HepG2 (cell line): Measurements from ENCODE around the gene IQGAP2. TPM values are rescaled to one million over a fixed set of nuclear protein-coding genes. Genes with fewer than 3 reads are reported as not detected.

Experiments used
- ARNTL ChIP-seq: sonication (generic); formaldehyde crosslinking; IDR thresholded peaks from 2 replicates; pipeline ENCODE4 v1.4.0; 2020; ENCODE audit warnings: mild to moderate bottlenecking, missing genetic modification reagents
- CREM ChIP-seq, 2 experiments: sonication (generic) in 1 of 2; formaldehyde crosslinking in 1 of 2; IDR thresholded peaks; 2 replicates each; pipeline versions ENCODE4 v1.4.0 to v1.6.1; 2016 to 2020; ENCODE audit warnings: antibody characterized with exemption in 1 of 2, mild to moderate bottlenecking in 1 of 2, missing genetic modification reagents in 1 of 2
- CSRNP2 ChIP-seq: sonication (generic); formaldehyde crosslinking; conservative IDR thresholded peaks from 2 replicates; pipeline ENCODE4 v1.8.0; 2022; ENCODE audit warnings: low read depth, missing genetic modification reagents
- CTCF ChIP-seq: sonication (generic); formaldehyde crosslinking; IDR thresholded peaks from 2 replicates; pipeline ENCODE4 v1.5.0; 2020; ENCODE audit warnings: mild to moderate bottlenecking, missing genetic modification reagents, moderate library complexity
- FOXK1 ChIP-seq: sonication (generic); formaldehyde crosslinking; IDR thresholded peaks from 2 replicates; pipeline ENCODE4 v1.4.0; 2020; ENCODE audit warnings: low read depth, missing genetic modification reagents, borderline replicate concordance
- KDM6A ChIP-seq: IDR thresholded peaks from 2 replicates; pipeline ENCODE4 v1.6.1; 2016; ENCODE audit warnings: low read depth
- MAZ ChIP-seq, 2 experiments: sonication (generic) in 1 of 2; formaldehyde crosslinking in 1 of 2; IDR thresholded peaks; 2 replicates each; pipeline versions ENCODE4 v1.5.0 to v1.6.1; 2012 to 2020; ENCODE audit warnings: low read depth in 2 of 2, mild to moderate bottlenecking in 2 of 2, borderline replicate concordance in 1 of 2, improper control_type of control experiment in 1 of 2, low read length in 1 of 2, missing genetic modification reagents in 1 of 2, moderate library complexity in 1 of 2
- MIER3 ChIP-seq: IDR thresholded peaks from 2 replicates; pipeline ENCODE4 v1.6.1; 2016; ENCODE audit warnings: missing compliant biosample characterization, borderline replicate concordance
- PAXIP1 ChIP-seq: sonication (generic); formaldehyde crosslinking; conservative IDR thresholded peaks from 2 replicates; pipeline ENCODE4 v1.4.0; 2020; ENCODE audit warnings: mild to moderate bottlenecking, missing genetic modification reagents, moderate library complexity
- POLR2A ChIP-seq, 2 experiments: IDR thresholded peaks; 2 replicates each; pipeline ENCODE4 v1.6.1; 2011; ENCODE audit warnings: low read depth in 2 of 2, low read length in 2 of 2, mild to moderate bottlenecking in 1 of 2, moderate library complexity in 1 of 2; ENCODE audit not compliant: insufficient read depth in 1 of 2
- POLR2AphosphoS2 ChIP-seq: IDR thresholded peaks from 2 replicates; pipeline ENCODE4 v1.6.1; 2011; ENCODE audit warnings: low read depth, low read length, improper control_type of control experiment
- SNAPC4 ChIP-seq: sonication (generic); formaldehyde crosslinking; IDR thresholded peaks from 2 replicates; pipeline ENCODE4 v1.4.0; 2020; ENCODE audit warnings: mild to moderate bottlenecking, missing genetic modification reagents
- ZBTB38 ChIP-seq: sonication (generic); formaldehyde crosslinking; IDR thresholded peaks from 2 replicates; pipeline ENCODE4 v1.5.1; 2020; ENCODE audit warnings: mild to moderate bottlenecking, missing genetic modification reagents
- ZNF615 ChIP-seq: sonication (generic); formaldehyde crosslinking; IDR thresholded peaks from 2 replicates; pipeline ENCODE4 v1.5.0; 2020; ENCODE audit warnings: mild to moderate bottlenecking, missing genetic modification reagents, borderline replicate concordance
- ZNF792 ChIP-seq: IDR thresholded peaks from 2 replicates; pipeline ENCODE4 v1.6.1; 2016
- polyA plus RNA-seq, 8 experiments: library from polyadenylated mRNA; depleted of rRNA in 3 of 8; stranded (reverse) in 7 of 8; unstranded in 1 of 8; fragments of >200 nt; fragmentation: Illumina TruSeq in 4 of 8; extraction: Trizol in 4 of 8; gene quantifications; 2 replicates each; pipeline versions ENCODE4 v1.2.1 to v1.2.3, GENCODE V29; 2011 to 2016; ENCODE audit warnings: low read depth in 4 of 8, missing spikeins in 1 of 8, mixed read lengths in 1 of 8; ENCODE audit not compliant: insufficient read depth in 1 of 8
- total RNA-seq, 5 experiments: library from RNA; depleted of rRNA; stranded (reverse); fragments of >200 nt; fragmentation: Illumina TruSeq; extraction: Trizol; gene quantifications; 2 replicates each; pipeline ENCODE4 v1.2.3, GENCODE V29; 2016; ENCODE audit warnings: low read depth in 1 of 5

Gene IQGAP2
- total and polyA plus RNA-seq, 2 of the 13 experiments (the other 11 are each of a cell fraction or from before 2014, with no cell fraction given): 35.2 to 83.3 TPM

GRCh38 chr5:76755779-76756637 is 352.9 kb downstream of the IQGAP2 start (continued):
- TF ChIP-seq SNAPC4 (0 out of 2 replicates have a peak, but pooled peaks have one; percentile 3), MIER3 (CRISPR knock-in tag) (no peak), PAXIP1 (peak; percentile 56), CSRNP2 (CRISPR knock-in tag) (no peak), ARNTL (CRISPR knock-in tag) (no peak), KDM6A (no peak), FOXK1 (CRISPR knock-in tag) (no peak), MAZ (IDR thresholded peaks at IDR 0.05; ENCODE audit: borderline replicate concordance, low read depth, low read length) (no peak), MAZ (CRISPR knock-in tag; IDR thresholded peaks at IDR 0.05; ENCODE audit: low read depth) (no peak), ZBTB38 (CRISPR knock-in tag) (no peak), ZNF792 (no peak), CTCF (CRISPR knock-in tag) (no peak), CREM (IDR thresholded peaks at IDR 0.05) (no peak), CREM (CRISPR knock-in tag; IDR thresholded peaks at IDR 0.05) (no peak), ZNF615 (CRISPR knock-in tag) (0 out of 2 replicates have a peak, but pooled peaks have one; percentile 19), POLR2A (IDR thresholded peaks at IDR 0.05; ENCODE audit: insufficient read depth in 1 of 2, low read depth in 2 of 2, low read length in 2 of 2) (peak; percentile 58 to 80; a peak in 3 of 4 replicates), POLR2AphosphoS2 (no peak)
